22Rv1 (cell line): ENCODE data around the gene WDR48.

Experiments used
- CTCF ChIP-seq: fragments of 450-650 bp; IDR thresholded peaks from 2 replicates; pipeline ENCODE4 v1.5.1; 2017; ENCODE audit warnings: mild to moderate bottlenecking
- ZFX ChIP-seq: fragments of 450-650 bp; IDR thresholded peaks from 2 replicates; pipeline ENCODE4 v1.6.1; 2017; ENCODE audit warnings: antibody characterized with exemption, borderline replicate concordance

DNA sequence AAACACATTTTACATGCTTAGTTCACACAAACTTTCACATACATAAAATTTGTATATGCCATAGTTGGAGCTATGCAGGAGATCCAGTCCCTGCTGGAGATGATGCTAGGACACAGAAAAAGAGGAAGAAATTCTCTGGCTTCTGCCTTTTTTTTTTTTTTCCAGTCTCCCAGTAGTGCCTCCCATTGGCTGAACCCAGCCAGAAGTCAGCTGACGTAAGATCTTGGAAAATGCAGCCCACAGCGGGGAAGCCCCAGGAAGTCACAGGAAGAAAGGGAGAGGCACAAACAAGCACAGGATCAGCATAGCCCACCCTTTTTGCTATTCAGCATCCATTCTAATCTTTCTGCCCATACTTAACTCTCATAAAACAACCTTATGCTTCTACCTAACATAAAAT, 38.5 kb upstream of the WDR48 start:
- TF ChIP-seq CTCF, result no peak
- TF ChIP-seq ZFX, result no peak
